GM10248 (cell line): Measurements from ENCODE around the gene KRT80.

ENCODE experiments used
- CTCF ChIA-PET: fragments of 300-600 bp; sonication (Branson Sonifier 250); formaldehyde crosslinking; extraction: SDS; loops from one replicate; lab custom pipeline; 2021; ENCODE audit warnings: antibody characterized with exemption; lab: Yijun Ruan, JAX
- POLR2A ChIA-PET: fragments of 350-650 bp; sonication (Branson Sonifier 250); formaldehyde crosslinking; extraction: SDS; loops from one replicate; lab custom pipeline; 2020; ENCODE audit warnings: antibody characterized with exemption; lab: Yijun Ruan, JAX
- DNase-seq: peaks from one replicate; pipeline ENCODE4 v3.0.0; 2012; ENCODE audit errors: extremely low spot score
- CTCF ChIP-seq: IDR thresholded peaks from 2 replicates; pipeline ENCODE4 v1.5.1; 2012; ENCODE audit warnings: mild to moderate bottlenecking, low read depth; ENCODE audit errors: extremely low read depth, missing control alignments, control extremely low read depth

Gene KRT80

GRCh38 chr12:52152905-52153317 is 38.9 kb downstream of the KRT80 start:
- ChIA-PET POLR2A (no interaction called here), CTCF (interaction anchor here (6.5 kb wide), 1 partner anchor 174 kb away, joined by 48 read pairs; no protein-coding TSS in a partner anchor)
- TF ChIP-seq CTCF: no peak
- DNase-seq: no peak

DNA sequence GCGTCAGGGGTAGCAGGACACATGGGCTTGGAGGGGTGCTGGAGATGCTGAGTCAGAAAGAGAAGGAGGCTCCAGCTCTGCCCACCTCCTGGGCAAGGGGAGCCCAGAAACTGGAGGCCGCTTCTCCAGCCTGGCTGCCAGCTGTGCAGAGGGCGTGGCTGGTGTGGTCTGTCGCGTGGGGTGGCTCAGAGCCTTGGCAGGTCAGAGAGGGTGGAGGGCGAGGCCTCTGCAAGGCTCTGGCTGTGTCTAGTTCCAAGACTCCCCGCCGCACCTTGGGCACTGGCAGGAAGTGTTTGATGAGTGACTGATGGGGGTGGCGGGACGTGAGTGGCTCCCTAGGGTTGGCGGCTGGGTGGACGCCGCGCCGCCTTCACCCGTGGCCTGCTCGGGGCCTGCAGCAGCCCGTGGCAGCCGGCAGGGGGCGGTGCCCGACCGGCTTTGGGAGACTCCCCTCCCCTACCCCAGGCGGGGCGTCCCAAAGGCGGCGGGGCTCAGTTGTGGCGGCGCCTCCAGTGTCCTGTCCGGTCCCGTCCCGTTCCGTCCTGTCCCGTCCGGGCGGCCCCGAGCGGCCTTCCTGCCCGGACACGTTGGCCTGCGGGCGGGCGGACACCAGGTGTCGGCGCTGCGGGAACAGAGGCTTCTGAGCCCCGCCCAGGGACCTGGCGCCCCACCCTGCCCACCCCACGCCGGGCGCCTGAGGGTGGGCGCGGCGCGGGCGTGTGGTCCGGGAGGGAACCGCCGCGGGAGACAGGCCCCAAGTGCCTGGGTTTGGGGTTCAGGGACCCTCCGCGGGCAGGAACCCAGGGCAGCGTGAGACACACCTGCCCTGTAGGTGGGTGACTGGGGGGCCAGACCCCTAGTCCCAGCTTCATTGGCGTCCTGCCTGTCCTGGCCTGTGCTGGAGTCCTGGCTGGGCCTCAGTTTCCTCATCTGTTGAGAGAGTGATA is 39.7 kb downstream of the KRT80 start:
- peak; percentile 76 for TF ChIP-seq CTCF
- peak; percentile 78 for DNase-seq
- POLR2A ChIA-PET: no interaction called here
- CTCF ChIA-PET: interaction anchor here (2.0 to 6.5 kb wide), 2 partner anchors 175 kb away, joined by 4 to 48 read pairs; no protein-coding TSS in a partner anchor

DNA sequence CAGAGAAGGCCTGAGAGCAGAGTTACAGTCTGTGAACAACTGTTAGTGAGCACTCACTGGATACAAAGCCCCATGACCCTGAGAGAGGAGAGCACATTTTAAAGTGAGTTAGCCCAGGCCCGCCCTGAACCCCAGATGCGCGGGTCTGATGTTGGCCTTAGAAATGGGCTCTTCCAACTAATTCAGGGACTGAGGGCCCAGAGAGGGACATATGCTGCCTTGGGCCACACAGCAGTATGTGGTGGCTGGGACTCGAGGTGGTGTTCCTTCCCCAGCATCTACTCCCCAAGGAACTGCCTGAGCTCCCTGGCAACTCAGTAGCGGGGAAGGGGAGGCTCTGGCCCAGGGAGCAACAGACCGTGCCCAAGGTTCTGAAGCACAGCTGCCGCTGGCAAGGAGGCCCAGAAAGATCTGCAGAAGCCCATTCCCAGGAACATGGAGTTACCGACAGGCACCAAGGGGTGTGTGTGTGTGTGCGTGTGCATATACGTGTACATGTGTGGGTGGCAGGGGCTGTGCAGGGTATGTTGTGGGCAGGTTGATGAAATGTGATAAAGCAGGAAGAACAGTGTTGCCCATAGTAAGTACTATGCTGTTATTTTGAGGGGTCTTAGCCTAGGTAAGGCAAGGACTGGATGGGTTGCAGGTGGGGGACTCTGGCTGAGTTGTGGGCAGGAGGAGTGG is 40.5 kb downstream of the KRT80 start:
- ChIA-PET CTCF (interaction anchor here (1.1 to 2.0 kb wide), 4 partner anchors 9 to 176 kb away, joined by 3 to 4 read pairs (median 3); no protein-coding TSS in a partner anchor), POLR2A (no interaction called here)
- no peak for TF ChIP-seq CTCF
- no peak for DNase-seq

- ChIA-PET CTCF (interaction anchor here (0.8 to 2.0 kb wide), 5 partner anchors 10 to 730 kb away, joined by 3 to 4 read pairs (median 3); no protein-coding TSS in a partner anchor), POLR2A (no interaction called here)
- DNase-seq: no peak
- TF ChIP-seq CTCF: no peak
Observed at GRCh38 chr12:52149651-52150241, 42.1 kb downstream of the KRT80 start.

DNA sequence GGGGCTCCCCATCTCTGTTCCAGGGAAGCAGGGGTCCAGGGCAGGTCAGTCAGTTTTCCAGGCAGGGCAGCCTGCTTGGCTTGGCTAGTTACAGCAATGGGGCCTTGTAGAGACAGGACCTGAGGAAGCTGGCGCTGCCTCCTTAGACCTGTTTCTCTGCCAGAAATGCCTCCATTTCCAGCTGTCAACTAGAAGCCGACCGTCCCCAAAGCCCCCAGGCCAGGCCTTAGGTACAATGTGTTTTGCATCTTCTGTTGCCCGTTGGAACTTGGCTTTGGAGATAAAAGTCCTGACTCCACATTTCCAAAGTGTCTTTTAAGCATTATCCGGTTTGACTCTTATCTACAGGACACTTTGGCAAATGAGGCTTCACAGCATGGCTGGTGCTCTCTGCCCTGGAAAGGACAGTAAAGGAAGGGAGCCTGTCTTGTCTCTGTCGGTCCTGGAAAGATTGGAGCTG is 42.6 kb downstream of the KRT80 start:
- no peak for DNase-seq
- no peak for TF ChIP-seq CTCF
- POLR2A ChIA-PET: no interaction called here
- CTCF ChIA-PET: interaction anchor here (0.7 to 1.0 kb wide), 3 partner anchors 9 to 730 kb away, joined by 3 read pairs; no protein-coding TSS in a partner anchor
